Hepatocyte (in vitro differentiated cells): ENCODE results near the gene SNX10.

ENCODE experiments used
- EZH2 ChIP-seq: fragments of 200-600 bp; sonication (generic); IDR thresholded peaks from 2 replicates; pipeline ENCODE4 v1.6.1; 2016; ENCODE audit warnings: antibody characterized with exemption, mild to moderate bottlenecking, borderline replicate concordance
- TF ChIP-seq, protein P1 (sequence below): fragments of 200-600 bp; sonication (generic); IDR thresholded peaks from 2 replicates; pipeline ENCODE4 v1.5.1; 2016; ENCODE audit warnings: antibody characterized with exemption, mild to moderate bottlenecking; ENCODE audit not compliant: poor library complexity

DNA sequence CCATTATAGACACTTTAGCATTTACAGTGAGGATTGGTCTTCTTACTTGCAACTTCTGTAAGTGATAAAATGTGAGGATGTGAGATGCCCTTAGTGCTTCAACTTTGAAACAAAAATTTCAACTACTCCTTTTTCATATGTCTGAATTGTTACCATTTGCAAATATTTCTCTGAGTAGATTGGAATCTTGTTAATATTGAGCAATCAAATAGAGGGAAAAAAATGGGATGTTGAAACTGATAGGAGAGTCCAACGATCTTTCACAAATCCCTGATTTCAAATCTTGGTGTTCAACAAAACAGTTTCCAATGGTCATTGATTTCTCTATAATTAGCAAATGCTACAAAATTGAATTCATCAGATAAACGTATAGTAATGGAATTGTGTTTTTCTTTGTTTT, 5.5 kb upstream of the SNX10 start:
- TF ChIP-seq, protein P1, sequence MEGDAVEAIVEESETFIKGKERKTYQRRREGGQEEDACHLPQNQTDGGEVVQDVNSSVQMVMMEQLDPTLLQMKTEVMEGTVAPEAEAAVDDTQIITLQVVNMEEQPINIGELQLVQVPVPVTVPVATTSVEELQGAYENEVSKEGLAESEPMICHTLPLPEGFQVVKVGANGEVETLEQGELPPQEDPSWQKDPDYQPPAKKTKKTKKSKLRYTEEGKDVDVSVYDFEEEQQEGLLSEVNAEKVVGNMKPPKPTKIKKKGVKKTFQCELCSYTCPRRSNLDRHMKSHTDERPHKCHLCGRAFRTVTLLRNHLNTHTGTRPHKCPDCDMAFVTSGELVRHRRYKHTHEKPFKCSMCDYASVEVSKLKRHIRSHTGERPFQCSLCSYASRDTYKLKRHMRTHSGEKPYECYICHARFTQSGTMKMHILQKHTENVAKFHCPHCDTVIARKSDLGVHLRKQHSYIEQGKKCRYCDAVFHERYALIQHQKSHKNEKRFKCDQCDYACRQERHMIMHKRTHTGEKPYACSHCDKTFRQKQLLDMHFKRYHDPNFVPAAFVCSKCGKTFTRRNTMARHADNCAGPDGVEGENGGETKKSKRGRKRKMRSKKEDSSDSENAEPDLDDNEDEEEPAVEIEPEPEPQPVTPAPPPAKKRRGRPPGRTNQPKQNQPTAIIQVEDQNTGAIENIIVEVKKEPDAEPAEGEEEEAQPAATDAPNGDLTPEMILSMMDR = no peak
- no peak for TF ChIP-seq EZH2
